GM12892 (cell line): ENCODE data around the gene MGMT.

Experiments used
- POLR2A ChIP-seq: IDR thresholded peaks from 2 replicates; pipeline ENCODE4 v1.6.1; 2011; ENCODE audit warnings: low read depth, low read length, control low read depth
- POLR2AphosphoS5 ChIP-seq: IDR thresholded peaks from 2 replicates; pipeline ENCODE4 v1.6.1; 2011; ENCODE audit warnings: low read depth, low read length, control low read depth

DNA sequence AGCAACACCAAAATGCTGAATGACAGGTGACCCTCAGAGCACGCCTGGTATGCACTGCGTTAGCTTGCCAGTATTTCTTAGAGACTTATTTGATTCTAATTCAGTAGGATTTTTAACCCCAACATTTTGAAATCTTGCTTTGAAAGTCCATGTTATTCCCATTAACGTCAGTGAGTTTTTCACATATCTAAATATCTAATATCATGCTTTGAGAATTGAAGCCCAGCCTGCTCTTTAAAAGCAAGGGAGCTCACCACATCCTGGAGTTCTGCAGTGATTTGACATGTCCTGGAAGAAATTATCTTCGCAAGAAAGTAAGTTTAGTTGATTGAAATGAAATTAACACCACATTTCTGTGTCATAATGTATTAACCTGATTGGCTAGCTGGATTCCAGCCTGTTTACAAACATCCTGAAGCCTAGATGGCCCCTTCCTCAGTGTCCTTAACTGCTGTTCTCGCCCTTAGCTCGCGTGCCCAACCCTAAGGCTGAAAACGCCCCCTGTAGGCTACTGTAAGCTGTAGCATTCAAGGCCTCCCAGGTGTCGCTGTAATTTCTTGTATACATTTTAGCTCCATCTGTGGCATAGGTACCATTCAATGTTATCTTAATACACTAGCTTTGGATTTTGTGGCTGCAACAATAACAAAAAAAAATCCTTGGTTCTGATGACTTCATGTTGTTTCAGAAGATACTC is 191.5 kb downstream of the MGMT start:
- TF ChIP-seq POLR2AphosphoS5, result no peak
- no peak for TF ChIP-seq POLR2A
